Lung microvascular endothelial cell (primary cell): ENCODE results near the gene CDH18. TPM values are rescaled to one million over a fixed set of nuclear protein-coding genes. Genes with fewer than 3 reads are reported as not detected.

ENCODE experiments used
- DNase-seq, 2 donors: peaks; one replicate each; pipeline versions ENCODE4 v3.0.0 to v3.0.0-alpha.2; 2010; ENCODE audit warnings: low read depth in 2 of 2
- total RNA-seq: library from RNA; depleted of rRNA; stranded (reverse); fragments of >200 nt; gene quantifications from 2 replicates; pipeline ENCODE4 v1.2.1, GENCODE V29; 2014

Gene CDH18, protein sequence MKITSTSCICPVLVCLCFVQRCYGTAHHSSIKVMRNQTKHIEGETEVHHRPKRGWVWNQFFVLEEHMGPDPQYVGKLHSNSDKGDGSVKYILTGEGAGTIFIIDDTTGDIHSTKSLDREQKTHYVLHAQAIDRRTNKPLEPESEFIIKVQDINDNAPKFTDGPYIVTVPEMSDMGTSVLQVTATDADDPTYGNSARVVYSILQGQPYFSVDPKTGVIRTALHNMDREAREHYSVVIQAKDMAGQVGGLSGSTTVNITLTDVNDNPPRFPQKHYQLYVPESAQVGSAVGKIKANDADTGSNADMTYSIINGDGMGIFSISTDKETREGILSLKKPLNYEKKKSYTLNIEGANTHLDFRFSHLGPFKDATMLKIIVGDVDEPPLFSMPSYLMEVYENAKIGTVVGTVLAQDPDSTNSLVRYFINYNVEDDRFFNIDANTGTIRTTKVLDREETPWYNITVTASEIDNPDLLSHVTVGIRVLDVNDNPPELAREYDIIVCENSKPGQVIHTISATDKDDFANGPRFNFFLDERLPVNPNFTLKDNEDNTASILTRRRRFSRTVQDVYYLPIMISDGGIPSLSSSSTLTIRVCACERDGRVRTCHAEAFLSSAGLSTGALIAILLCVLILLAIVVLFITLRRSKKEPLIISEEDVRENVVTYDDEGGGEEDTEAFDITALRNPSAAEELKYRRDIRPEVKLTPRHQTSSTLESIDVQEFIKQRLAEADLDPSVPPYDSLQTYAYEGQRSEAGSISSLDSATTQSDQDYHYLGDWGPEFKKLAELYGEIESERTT
- not detected in 2 replicates for total RNA-seq

DNA sequence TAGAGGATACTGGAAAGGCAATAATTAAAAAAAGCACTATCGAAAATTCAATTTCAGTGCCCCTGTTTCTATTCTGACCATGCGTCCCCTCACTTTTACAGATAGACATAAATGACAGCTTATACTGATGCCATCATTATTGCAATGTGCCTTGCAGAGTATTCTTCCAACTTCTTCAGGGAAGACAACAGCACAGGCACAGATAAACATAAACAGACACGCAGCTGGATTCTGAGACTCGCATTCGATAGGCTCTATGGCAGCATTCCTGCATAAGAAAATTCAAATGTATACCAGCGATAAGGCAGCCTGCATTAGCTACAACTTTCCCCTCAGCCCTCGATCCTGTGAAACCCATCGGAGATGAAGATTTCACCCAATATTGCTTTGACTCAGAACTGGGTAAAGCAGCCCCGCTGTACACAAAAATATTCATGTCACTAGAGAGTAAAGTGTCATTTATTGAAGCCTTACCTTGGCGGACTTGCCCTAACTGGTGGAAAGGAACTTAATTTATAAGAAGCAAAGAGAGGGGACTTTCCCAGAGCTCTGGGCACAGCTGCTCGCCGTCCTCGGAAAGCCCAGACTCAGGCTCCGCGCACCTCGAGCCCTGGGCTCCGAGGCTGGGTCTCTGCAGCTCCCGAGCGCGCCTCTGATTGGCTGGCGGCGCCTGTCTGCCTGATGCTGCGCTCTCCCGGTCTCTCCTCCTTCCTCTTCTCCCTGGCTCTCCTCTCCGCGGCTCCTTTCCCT, at the start of gene CDH18:
Gene CDH18, minus strand, starts transcription at position 589 of the 750 bp plus-strand sequence. CDS start 149,214 bp downstream, outside the sequence.
- DNase-seq: no peak

DNA sequence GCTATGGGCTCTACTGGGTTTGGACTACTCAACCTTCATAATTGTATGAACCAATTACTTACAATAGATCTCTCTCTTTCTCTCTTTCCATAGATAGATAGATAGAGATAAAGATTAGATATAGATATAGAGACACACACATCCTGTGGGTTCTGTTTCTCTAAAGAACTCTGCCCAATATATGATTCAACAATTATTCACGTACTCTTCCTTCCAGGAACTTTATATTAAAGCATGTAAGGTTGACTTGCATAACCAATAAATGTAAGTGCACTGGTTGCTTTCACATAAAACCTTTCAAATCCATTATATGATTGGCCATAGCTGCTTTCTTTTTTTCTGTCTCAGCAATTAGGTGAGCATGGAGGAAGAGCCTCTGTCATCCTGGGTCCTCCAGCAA, 46.7 kb upstream of the CDH18 start:
- DNase-seq: no peak

DNA sequence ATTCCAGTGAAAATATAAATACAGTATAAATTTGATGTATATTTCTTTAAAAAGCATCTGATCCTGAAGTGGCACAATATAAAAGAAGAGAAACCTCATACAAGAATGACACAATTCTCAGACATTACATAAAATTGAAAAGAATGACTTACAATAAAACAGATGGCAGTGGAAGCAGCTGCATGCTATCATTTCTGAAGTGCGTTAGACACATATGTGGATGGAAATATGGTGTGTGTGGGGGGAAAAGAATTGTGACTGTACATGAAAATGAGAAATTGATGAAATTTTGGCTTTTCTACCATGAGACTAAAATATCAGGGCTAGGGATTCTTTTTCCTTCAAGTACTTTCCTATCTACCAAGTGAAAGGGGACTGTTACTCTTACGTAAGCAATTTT, 45.9 kb upstream of the CDH18 start:
- DNase-seq: no peak

DNA sequence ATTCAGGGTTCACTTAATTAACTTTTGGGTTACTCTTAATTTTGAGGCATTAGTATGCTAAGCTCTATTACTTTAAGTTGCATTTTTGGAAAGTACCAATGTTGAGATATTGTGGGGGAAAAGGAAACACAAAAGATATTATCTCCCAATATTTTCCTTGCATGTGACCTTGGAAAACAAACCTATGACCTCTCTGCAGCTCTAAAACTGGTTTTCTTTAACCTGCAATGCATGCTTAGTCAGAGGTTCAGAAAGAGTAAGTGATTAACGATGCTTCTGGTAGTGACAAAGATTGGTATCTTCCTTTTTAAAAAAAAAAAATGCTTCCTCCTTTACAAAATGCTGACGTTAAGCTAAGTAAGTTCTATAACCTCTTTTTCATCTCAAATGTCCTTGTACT, 44.9 kb upstream of the CDH18 start:
- no peak for DNase-seq

DNA sequence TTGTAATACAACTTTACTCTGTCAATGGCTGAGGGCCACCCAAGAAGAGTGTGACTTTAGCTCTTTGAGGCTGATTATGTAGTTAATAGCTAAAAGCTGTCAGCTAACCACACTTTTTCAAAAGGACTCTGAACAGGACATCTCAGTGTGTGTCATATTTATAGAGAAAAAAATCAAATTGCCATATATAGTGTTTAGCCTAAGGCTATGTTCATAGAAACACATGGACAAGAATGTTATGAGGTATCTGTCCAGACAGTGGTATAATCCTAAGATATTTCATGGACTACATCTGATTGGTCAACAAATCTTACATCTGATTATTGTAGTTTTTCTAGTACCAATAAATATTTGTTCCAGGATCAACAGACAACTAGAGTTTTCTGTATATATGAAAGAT, 42.1 kb upstream of the CDH18 start:
- DNase-seq: no peak

DNA sequence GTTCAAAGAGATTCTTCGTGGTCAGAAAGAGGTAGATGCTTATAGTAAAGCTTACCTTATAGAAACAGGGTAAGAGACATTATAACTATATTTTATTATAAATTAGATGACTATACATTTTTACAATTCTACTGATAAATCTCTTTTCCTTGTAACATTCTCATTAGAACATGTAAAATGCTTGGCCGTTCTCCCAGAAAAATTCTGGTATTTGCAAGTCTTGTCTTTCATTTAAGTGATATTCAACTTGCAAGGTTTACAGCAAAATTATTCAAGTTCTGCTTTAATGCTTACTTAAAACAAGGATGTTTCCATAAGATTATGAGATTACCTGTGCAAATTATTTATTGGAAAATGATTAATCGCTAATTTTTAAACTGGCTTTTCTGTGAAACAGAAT, 41.3 kb upstream of the CDH18 start:
- no peak for DNase-seq

DNA sequence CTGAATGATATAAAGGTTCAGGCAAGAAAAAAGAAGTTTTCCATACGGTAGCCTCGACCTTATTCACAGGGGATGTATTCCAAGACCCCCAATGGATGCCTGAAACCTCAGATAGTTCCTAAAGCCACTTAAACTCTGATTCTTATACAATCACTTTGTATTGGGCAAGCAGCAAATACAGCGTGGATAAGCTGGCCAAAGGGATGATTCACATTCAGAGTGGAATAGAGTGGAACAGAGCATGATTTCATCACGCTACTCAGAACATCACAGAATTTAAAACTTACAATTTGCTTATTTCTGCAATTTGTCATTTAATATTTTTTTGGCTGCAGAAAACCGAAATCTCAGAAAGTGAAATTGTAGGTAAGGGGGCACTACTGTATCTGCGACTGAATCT, 40.5 kb upstream of the CDH18 start:
- DNase-seq: no peak

DNA sequence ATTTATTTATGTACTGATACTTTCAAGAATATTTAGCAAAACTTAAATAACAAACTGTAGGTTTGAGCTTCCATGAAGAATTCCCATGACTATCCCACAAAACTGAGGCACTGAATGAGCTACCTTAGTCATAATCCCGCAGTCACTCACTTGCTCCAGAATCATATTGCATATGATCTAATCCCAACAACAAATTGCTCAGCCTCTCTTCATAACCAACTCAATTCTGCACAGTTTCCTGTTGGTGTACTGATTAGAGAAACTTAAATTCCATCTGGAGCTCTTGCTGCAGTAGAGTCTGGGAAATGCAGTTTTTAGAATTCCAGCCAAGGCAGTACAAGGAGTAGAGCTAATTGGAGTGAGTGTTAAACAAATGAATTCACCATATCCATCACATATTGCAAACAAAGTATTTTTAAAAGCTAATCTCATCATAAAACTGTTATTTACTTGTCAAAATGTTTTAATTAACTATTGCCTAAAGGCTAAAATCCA, 35.7 kb upstream of the CDH18 start:
- no peak for DNase-seq

DNA sequence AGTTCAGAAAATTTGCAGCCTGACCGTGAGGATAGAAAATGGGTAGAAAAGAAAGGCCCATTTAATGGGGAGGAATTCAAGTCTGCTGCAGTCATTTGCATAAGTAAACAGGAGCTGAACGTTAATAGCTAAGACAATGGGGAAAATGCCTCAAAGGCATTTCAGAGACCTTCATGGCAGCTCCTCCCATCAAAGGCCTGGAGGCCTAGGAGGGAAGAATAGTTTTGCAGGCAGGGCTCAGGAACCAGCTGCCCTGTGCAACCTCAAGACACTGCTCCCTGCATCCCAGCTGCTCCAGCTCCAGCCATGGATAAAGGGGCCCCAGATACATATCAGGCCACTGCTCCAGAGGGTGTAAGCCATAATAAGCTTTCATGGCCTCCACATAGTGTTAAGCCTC, 32.2 kb upstream of the CDH18 start:
- no peak for DNase-seq

DNA sequence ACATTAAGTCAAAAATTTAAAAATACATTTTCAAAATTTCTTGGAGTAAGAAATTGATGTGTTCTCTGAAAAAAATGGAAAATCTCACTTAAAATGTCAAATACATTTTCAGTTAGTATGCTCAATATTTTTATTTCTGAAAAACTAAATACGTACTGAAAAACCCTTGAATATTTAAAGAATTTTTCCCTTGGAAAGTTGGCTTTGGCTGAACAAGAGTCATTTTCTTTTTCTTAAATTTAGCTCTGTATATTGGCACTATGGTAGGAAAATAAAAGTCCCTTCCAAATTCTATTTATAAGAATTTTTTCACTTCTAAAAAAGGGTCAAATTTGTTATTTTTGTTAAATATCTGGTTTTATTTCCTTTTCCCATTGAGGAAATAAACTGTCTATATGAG, 29.0 kb upstream of the CDH18 start:
- DNase-seq: no peak

DNA sequence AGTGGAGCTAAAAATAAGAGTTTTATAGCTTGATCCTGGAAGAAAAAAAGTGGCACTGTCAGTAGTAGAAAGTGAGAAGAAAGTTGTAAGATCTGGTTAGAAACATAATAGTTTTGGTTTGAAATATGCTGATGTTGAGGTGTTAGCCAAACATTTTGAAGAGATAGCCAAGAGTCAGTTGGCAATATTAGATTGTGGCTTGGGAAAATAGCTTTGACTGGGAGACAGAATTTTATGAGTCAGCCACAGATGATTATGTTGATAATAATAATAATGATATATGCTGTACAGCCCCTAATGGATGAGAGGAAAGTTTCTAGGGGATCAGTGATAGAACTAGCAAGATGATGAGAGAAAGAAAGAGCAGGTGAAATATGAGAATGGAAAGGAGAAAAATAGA, 12.4 kb upstream of the CDH18 start:
- no peak for DNase-seq

DNA sequence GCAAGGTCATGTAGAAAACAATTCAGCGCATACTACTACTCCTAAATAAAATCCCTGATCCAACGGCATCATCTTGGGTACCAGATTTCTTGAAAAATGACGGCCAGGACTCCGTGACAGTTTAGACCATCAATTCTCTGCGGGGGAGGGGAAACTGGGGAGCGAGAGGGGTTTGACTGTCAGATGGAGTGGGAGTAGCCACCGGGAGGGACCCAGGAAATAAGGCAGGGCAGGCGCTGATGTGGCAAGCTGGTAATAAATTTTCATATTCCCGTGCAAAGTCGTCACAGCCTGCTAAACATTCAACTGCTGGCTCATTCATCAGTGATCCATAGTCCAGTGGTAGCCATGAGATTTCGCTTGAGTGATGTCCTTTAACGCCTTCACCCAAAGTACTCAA, 457 bp upstream of the CDH18 start:
- no peak for DNase-seq

DNA sequence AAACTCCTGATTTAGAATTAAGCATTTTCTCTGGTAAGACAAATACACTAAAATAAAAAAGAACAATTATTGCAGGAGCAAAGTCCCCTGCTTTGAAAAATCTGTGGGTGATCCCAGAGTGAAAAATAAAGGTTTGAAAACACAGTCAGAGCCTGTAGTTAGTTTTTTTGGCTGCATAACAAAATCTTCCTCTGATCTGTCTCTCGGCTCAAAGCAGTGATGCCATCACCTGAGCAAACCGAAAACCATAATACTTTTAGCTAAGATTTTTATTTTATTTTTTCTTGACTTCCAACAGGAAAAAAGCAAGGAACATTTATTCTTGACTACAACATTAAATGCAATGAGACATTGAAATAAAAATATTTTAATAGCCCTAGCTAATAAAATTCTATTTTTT, 1.2 kb downstream of the CDH18 start:
- DNase-seq: no peak

DNA sequence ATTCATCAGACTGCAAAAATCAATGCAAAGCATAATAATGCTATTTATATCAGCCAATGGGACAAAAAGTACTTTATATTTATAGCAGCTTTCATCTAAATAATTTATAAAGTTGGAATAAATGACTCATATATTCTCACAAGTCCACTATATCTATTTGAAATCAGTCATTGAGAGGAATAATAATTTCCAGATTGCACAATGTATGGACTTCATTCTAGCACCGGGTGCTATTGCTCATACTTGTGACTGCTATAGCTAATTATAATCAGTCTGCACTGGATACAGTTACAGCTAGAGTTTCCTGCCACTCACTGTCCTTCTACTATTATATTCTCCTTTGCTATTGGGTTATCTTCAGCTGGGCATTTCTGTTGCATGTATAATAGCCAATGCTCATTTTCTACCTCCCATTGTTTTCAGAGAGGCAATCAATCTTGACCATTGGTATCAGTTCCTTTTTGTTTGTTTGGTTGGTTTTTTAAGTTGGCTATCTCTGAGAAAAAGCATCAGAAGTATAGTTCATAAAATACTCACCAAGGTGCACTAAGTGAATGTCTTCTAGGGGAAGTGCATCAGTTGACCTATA, 1.9 kb downstream of the CDH18 start:
- DNase-seq: no peak

DNA sequence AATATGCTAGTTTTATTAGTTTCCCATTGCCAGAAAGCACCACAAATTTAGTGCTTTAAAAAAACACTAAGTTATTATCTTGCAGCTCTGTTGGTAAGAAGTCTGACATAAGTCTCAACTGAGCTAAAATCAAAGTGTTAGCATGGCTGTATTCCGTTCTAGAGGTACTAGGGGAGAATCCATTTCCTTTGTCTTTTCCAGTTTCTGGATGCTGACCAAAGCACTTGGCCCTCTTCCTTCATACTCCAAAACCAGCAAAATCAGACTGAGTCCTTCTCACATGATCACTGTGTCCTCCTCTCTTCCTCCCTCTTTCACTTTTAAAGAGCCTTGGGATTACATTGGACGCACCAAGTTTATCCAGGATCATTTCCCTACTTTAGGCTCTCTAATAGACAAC, 9.5 kb downstream of the CDH18 start:
- no peak for DNase-seq

DNA sequence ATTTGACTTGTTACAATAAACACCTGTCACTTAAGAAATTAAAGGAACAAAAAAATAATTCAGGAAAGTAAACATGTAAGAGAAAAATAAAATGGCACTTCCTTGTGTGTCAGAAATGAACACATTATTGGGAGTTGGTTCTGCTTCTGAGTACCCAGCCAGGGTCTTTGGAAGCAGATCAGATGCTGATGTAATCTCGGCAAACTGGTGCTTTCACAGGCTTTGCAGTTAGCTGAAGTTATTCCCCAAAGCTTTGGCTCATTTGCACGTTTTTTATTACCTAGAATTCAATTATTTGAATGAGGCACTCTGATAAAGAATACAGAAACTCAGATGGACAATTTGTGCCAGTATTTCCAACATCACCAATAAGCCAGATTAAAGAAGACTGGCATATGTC, 10.9 kb downstream of the CDH18 start:
- no peak for DNase-seq

DNA sequence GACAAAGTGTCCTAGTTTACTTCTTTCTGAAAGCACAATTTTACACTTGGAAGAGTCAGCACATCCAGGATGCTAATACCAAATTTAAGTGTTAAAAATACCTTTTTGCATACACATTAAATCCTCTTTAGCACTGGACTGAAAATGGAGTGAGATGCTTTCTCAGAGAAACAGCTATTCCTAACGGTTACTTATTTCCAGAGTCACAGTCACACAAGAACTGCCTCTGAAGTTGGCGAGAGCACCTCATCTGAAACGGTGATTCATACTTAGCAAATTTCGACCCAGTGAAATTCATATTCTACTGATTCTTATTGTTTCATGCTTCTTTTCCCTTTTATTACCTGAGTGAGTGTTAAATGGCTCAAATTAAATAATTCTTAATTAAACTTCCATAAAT, 12.2 kb downstream of the CDH18 start:
- DNase-seq: no peak

DNA sequence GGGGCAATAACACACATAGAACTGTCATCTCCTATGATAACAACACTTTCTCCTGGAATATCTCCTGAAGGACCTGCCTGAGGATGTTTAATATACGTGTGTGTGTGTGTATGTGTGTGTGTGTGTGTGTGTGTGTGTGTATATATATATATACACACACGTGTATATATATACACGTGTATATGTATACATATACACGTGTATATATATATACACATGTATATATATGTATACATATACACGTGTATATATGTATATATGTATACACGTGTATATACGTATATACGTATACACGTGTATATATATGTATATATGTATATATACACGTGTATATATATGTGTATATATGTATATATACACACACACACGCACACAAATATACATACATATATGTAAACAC, 27.5 kb downstream of the CDH18 start:
- DNase-seq: no peak

DNA sequence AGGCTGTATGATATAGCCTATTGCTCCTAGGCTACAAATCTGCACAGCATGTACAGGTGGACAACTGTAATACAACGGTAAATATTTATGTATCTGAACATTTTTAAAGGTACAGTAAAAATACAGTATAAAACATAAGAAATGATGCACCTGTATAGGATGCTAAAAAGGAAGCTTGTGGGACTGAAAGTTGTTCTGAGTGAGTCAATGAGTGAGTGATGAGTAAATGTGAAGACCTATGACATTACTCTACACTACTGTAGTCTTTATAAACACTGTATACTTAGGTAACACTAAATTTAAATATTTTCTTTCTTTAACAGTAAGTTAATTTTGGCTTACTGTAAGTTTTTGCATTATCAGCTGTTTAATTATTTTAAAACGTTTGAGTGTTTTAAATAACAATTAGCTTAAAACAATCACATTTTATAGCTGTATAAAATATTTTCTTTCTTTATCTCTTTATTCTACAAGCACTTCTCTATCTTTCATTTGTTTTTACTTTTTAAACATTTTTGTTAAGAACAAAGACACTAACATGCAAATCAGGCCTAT, 28.1 kb downstream of the CDH18 start:
- DNase-seq: no peak

DNA sequence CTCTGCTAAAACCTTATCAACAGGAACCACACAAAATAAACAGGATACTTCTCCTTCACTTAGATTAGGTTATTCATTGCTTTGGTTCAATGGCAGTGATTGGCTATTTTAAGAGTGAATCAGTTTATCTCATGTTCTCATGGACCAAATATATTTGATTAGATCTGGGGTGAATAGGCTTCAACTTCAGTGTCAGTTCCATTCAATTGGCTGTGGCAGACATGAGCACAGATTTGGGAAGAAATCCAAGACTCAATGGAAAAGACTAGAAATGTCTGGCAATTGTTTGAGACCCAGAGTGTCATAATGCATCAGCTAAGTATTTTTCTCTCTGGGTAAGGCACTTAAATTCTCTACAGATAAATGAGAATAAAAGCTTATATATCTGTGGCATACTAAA, 37.1 kb downstream of the CDH18 start:
- no peak for DNase-seq

DNA sequence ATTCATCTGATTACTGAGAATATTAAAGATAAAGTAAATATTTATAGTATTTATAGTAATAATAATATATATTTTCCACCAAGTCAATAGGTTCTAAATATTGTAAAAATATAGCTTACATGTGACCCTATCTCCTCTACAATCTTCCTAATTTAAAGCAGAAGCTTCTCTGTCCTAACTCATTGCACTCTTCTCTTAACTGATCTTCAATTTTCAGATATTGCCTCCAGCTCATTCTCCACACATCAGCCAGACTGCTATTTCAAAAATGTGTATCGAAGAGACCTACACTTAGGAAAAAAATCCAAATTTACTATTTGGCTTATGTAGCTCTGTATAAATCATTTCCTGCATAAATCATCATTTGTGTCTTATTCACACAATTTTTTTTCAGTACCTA, 47.8 kb downstream of the CDH18 start:
- DNase-seq: no peak
